GM12878 (cell line): ENCODE measurements around the gene ARHGAP15. TPM values are rescaled to one million over a fixed set of nuclear protein-coding genes. Genes with fewer than 3 reads are reported as not detected.

Experiments used
- BACH1 ChIP-seq: fragments of 450-650 bp; IDR thresholded peaks from 2 replicates; pipeline ENCODE4 v1.6.1; 2017; ENCODE audit warnings: mild to moderate bottlenecking, borderline replicate concordance
- CBX5 ChIP-seq: sonication (generic); IDR thresholded peaks from 2 replicates; pipeline ENCODE4 v1.6.1; 2016; ENCODE audit warnings: low read depth, moderate library complexity, mild to moderate bottlenecking, inconsistent platforms
- CHD1 ChIP-seq: IDR thresholded peaks from 2 replicates; pipeline ENCODE4 v1.6.1; 2012; ENCODE audit warnings: low read depth, low read length, improper control_type of control experiment
- GATAD2B ChIP-seq: fragments of 450-650 bp; conservative IDR thresholded peaks from 2 replicates; pipeline ENCODE4 v1.6.1; 2017; ENCODE audit warnings: low read depth, mild to moderate bottlenecking, moderate library complexity
- IRF5 ChIP-seq: fragments of 450-650 bp; IDR thresholded peaks from 2 replicates; pipeline ENCODE4 v1.6.1; 2017; ENCODE audit warnings: borderline replicate concordance
- KDM1A ChIP-seq: fragments of 200-600 bp; sonication (generic); IDR thresholded peaks from 2 replicates; pipeline ENCODE4 v1.6.1; 2016; ENCODE audit warnings: borderline replicate concordance
- POLR2AphosphoS2 ChIP-seq: IDR thresholded peaks from 2 replicates; pipeline ENCODE4 v1.6.1; 2011; ENCODE audit warnings: low read depth, mild to moderate bottlenecking, low read length, improper control_type of control experiment, moderate library complexity
- RELB ChIP-seq: fragments of 450-650 bp; IDR thresholded peaks from 2 replicates; pipeline ENCODE4 v1.6.1; 2017; ENCODE audit warnings: low read depth, mild to moderate bottlenecking, moderate library complexity
- REST ChIP-seq: IDR thresholded peaks from 2 replicates; pipeline ENCODE4 v1.6.1; 2012; ENCODE audit warnings: mild to moderate bottlenecking, low read depth, low read length
- RFX5 ChIP-seq: IDR thresholded peaks from 2 replicates; pipeline ENCODE4 v1.6.1; 2011; ENCODE audit warnings: low read depth, low read length, improper control_type of control experiment
- RUNX3 ChIP-seq: IDR thresholded peaks from 2 replicates; pipeline ENCODE4 v1.6.1; 2012; ENCODE audit warnings: low read length, inconsistent platforms
- USF2 ChIP-seq: IDR thresholded peaks from 2 replicates; pipeline ENCODE4 v1.6.1; 2011; ENCODE audit warnings: low read depth, low read length, improper control_type of control experiment, borderline replicate concordance
- YY1 ChIP-seq: IDR thresholded peaks from 2 replicates; pipeline ENCODE4 v1.6.1; 2011; ENCODE audit warnings: low read depth, mild to moderate bottlenecking, low read length
- polyA plus RNA-seq, 11 experiments: library from polyadenylated mRNA; depleted of rRNA in 4 of 11; unstranded in 6 of 11; stranded (reverse) in 5 of 11; fragments of >200 nt; fragmentation: Nextera tagmentation in 4 of 11; fragmentation: Illumina TruSeq in 1 of 11; extraction: Ambion mirVana in 4 of 11; extraction: Trizol in 1 of 11; gene quantifications; 1 replicate in 1 of 11; 2 replicates in 10 of 11; pipeline versions ENCODE4 v1.2.1 to v1.2.3, GENCODE V29; 2011 to 2016; ENCODE audit warnings: inconsistent platforms in 2 of 11, missing spikeins in 2 of 11, low read depth in 1 of 11
- total RNA-seq, 4 experiments: library from RNA; depleted of rRNA in 3 of 4; stranded (reverse); fragments of >200 nt in 3 of 4; fragmentation: Illumina TruSeq in 1 of 4; extraction: Trizol in 1 of 4; gene quantifications; 2 replicates each; pipeline versions ENCODE4 v1.2.1 to v1.2.3, GENCODE V29; 2013 to 2021

Gene ARHGAP15
- total and polyA plus RNA-seq, 10 of the 15 experiments (the other 5 are each of a cell fraction or from before 2014, with no cell fraction given): 38.0 to 92.6 (median 66.7) TPM

- TF ChIP-seq RUNX3 (no peak), KDM1A (no peak), POLR2AphosphoS2 (no peak), CHD1 (no peak), RELB (no peak), RFX5 (no peak), GATAD2B (no peak), BACH1 (no peak), USF2 (no peak), IRF5 (no peak), CBX5 (no peak), REST (no peak), YY1 (no peak)
Measured at GRCh38 chr2:143640826-143641225, 511.6 kb downstream of the ARHGAP15 start (continued).
